ENCODE results near the gene ATP6V0D1.

GRCh38 chr16:67456391-67457081, 24.4 kb downstream of the ATP6V0D1 start:
- TF ChIP-seq, protein P1, sequence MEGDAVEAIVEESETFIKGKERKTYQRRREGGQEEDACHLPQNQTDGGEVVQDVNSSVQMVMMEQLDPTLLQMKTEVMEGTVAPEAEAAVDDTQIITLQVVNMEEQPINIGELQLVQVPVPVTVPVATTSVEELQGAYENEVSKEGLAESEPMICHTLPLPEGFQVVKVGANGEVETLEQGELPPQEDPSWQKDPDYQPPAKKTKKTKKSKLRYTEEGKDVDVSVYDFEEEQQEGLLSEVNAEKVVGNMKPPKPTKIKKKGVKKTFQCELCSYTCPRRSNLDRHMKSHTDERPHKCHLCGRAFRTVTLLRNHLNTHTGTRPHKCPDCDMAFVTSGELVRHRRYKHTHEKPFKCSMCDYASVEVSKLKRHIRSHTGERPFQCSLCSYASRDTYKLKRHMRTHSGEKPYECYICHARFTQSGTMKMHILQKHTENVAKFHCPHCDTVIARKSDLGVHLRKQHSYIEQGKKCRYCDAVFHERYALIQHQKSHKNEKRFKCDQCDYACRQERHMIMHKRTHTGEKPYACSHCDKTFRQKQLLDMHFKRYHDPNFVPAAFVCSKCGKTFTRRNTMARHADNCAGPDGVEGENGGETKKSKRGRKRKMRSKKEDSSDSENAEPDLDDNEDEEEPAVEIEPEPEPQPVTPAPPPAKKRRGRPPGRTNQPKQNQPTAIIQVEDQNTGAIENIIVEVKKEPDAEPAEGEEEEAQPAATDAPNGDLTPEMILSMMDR (IDR thresholded peaks at IDR 0.05; ENCODE audit: low read length): no peak
- TF ChIP-seq EZH2 (optimal IDR thresholded peaks at IDR 0.05; ENCODE audit: low read depth, low read length) (no peak), EZH2phosphoT487 (IDR thresholded peaks at IDR 0.05; ENCODE audit: low read length) (no peak)
